HL-60/S4 (cell line): ENCODE results near the gene BCR.

ENCODE experiments used
- in situ Hi-C: fragments of 300-500 bp; cut with MboI; formaldehyde crosslinking; loops from 2 replicates; pipeline ENCODE4 v1.14.3; 2022; ENCODE audit warnings: low sequenced_read_pairs

BCR gene

GRCh38 chr22:23282516-23282915 is 102.2 kb downstream of the BCR start:
- in situ Hi-C loops: loop anchor here (25.0 kb wide), 1 partner anchor 320 kb away; no protein-coding TSS in a partner anchor

GRCh38 chr22:23282986-23283385 is 102.7 kb downstream of the BCR start:
- in situ Hi-C loops: loop anchor here (25.0 kb wide), 1 partner anchor 321 kb away; no protein-coding TSS in a partner anchor

GRCh38 chr22:23283591-23284503 is 103.5 kb downstream of the BCR start:
- in situ Hi-C loops: loop anchor here (25.0 kb wide), 1 partner anchor 322 kb away; no protein-coding TSS in a partner anchor

- in situ Hi-C loops: loop anchor here (5.0 to 25.0 kb wide), 2 partner anchors 107 to 322 kb away; no protein-coding TSS in a partner anchor
Observed at GRCh38 chr22:23284504-23285033, 104.3 kb downstream of the BCR start.

- in situ Hi-C loops: loop anchor here (5.0 to 25.0 kb wide), 2 partner anchors 108 to 323 kb away; no protein-coding TSS in a partner anchor
Observed at GRCh38 chr22:23285236-23285635, 104.9 kb downstream of the BCR start.

- in situ Hi-C loops: loop anchor here (5.0 to 25.0 kb wide), 2 partner anchors 108 to 323 kb away; no protein-coding TSS in a partner anchor
Observed at GRCh38 chr22:23285734-23286133, 105.4 kb downstream of the BCR start.

GRCh38 chr22:23286296-23286695 is 106.0 kb downstream of the BCR start:
- in situ Hi-C loops: loop anchor here (5.0 to 25.0 kb wide), 2 partner anchors 109 to 324 kb away; no protein-coding TSS in a partner anchor

- in situ Hi-C loops: loop anchor here (5.0 to 25.0 kb wide), 2 partner anchors 110 to 325 kb away; no protein-coding TSS in a partner anchor
Observed at GRCh38 chr22:23287136-23288095, 107.1 kb downstream of the BCR start.

GRCh38 chr22:23288301-23289129 is 108.2 kb downstream of the BCR start:
- in situ Hi-C loops: loop anchor here (5.0 to 25.0 kb wide), 2 partner anchors 111 to 326 kb away; no protein-coding TSS in a partner anchor

GRCh38 chr22:23289130-23289503 is 108.8 kb downstream of the BCR start:
- in situ Hi-C loops: loop anchor here (5.0 to 25.0 kb wide), 2 partner anchors 112 to 327 kb away; no protein-coding TSS in a partner anchor

GRCh38 chr22:23289851-23290724 is 109.8 kb downstream of the BCR start:
- in situ Hi-C loops: loop anchor here (5.0 to 25.0 kb wide), 2 partner anchors 113 to 328 kb away; no protein-coding TSS in a partner anchor

GRCh38 chr22:23291806-23292452 is 111.6 kb downstream of the BCR start:
- in situ Hi-C loops: loop anchor here (25.0 kb wide), 1 partner anchor 330 kb away; no protein-coding TSS in a partner anchor

GRCh38 chr22:23292453-23293350 is 112.4 kb downstream of the BCR start:
- in situ Hi-C loops: loop anchor here (25.0 kb wide), 1 partner anchor 330 kb away; no protein-coding TSS in a partner anchor

GRCh38 chr22:23293720-23294119 is 113.4 kb downstream of the BCR start:
- in situ Hi-C loops: loop anchor here (25.0 kb wide), 1 partner anchor 331 kb away; no protein-coding TSS in a partner anchor

- in situ Hi-C loops: loop anchor here (25.0 kb wide), 1 partner anchor 332 kb away; no protein-coding TSS in a partner anchor
Observed at GRCh38 chr22:23294221-23294620, 113.9 kb downstream of the BCR start.

GRCh38 chr22:23300476-23300875 is 120.2 kb downstream of the BCR start:
- in situ Hi-C loops: no loop called here

- in situ Hi-C loops: no loop called here
Observed at GRCh38 chr22:23301591-23301990, 121.3 kb downstream of the BCR start.
